Muscle of arm (tissue), 14 donors: ENCODE measurements around the gene KCNG1. TPM values are rescaled to one million over a fixed set of nuclear protein-coding genes. Genes with fewer than 3 reads are reported as not detected.
"Not testable (repeated sequence)": the region's sequence is repeated elsewhere in the genome, so short reads cannot be mapped to it uniquely, and the experiment has no call there.

Experiments used
- DNase-seq: peaks from one replicate; pipeline ENCODE4 v3.0.0-alpha.2; 2013
- long read RNA-seq, 11 donors: transcript quantifications; one replicate each; lab custom pipeline, GENCODE V29; 2026
- polyA plus RNA-seq, 12 donors: library from polyadenylated mRNA; unstranded; fragments of 120-200 nt; gene quantifications; one replicate each; pipeline ENCODE4 v1.2.1, GENCODE V29; 2013; ENCODE audit not compliant: insufficient read length in 12 of 12

Gene KCNG1
- polyA plus RNA-seq: 1 to 10 TPM in 2 of 12 donors, under 1 TPM in 7, not detected in 3; 0.21 to 7.1 (median 0.43) TPM
- long read RNA-seq, donor 1, partial matches to known transcripts: 0 of 1 reads
- long read RNA-seq, donor 1, other reads (novel, unspliced or antisense): 0 of 1 reads
- long read RNA-seq, donor 2: 0 reads
- long read RNA-seq, donor 3: 0 reads
- long read RNA-seq, donor 4: 0 reads
- long read RNA-seq, donor 5: 0 reads
- long read RNA-seq, donor 6: 0 reads
- long read RNA-seq, donor 7: 0 reads
- long read RNA-seq, donor 8: 0 reads
- long read RNA-seq, donor 9: 0 reads
- long read RNA-seq, donor 10, partial matches to known transcripts: 0 of 1 reads
- long read RNA-seq, donor 10, other reads (novel, unspliced or antisense): 0 of 1 reads
- long read RNA-seq, donor 11: 0 reads

GRCh38 chr20:51022803-51023616, at the start of gene KCNG1:
Gene KCNG1 (minus strand): TSS chr20:51023107. CDS start chr20:51010338, 12,769 bp downstream.
- DNase-seq: peak; percentile 67

GRCh38 chr20:51070621-51071020, 47.7 kb upstream of the KCNG1 start:
- no peak for DNase-seq

GRCh38 chr20:51067792-51068191, 44.9 kb upstream of the KCNG1 start:
- DNase-seq: no peak

- DNase-seq: no peak
These were observed 42.7 kb upstream of the KCNG1 start for GRCh38 chr20:51065615-51066014.

GRCh38 chr20:51064137-51064536, 41.2 kb upstream of the KCNG1 start:
- DNase-seq: no peak

- no peak for DNase-seq
These were observed 39.2 kb upstream of the KCNG1 start for GRCh38 chr20:51062065-51062464.

GRCh38 chr20:51061418-51062045, 38.6 kb upstream of the KCNG1 start:
- DNase-seq: no peak

GRCh38 chr20:51060301-51060700, 37.4 kb upstream of the KCNG1 start:
- no peak for DNase-seq

GRCh38 chr20:51059862-51060261, 37.0 kb upstream of the KCNG1 start:
- DNase-seq: no peak

- DNase-seq: no peak
These were observed 35.1 kb upstream of the KCNG1 start for GRCh38 chr20:51058017-51058416.

GRCh38 chr20:51054233-51054632, 31.3 kb upstream of the KCNG1 start:
- no peak for DNase-seq

GRCh38 chr20:51050531-51051075, 27.7 kb upstream of the KCNG1 start:
- DNase-seq: no peak

GRCh38 chr20:51046021-51046985, 23.4 kb upstream of the KCNG1 start:
- no peak for DNase-seq

GRCh38 chr20:51045492-51045891, 22.6 kb upstream of the KCNG1 start:
- not testable (repeated sequence) for DNase-seq

GRCh38 chr20:51044796-51045195, 21.9 kb upstream of the KCNG1 start:
- no peak for DNase-seq

- no peak for DNase-seq
These were observed 20.9 kb upstream of the KCNG1 start for GRCh38 chr20:51043811-51044210.

- DNase-seq: no peak
These were observed 19.8 kb upstream of the KCNG1 start for GRCh38 chr20:51042657-51043247.

- DNase-seq: no peak
These were observed 19.2 kb upstream of the KCNG1 start for GRCh38 chr20:51042064-51042463.

GRCh38 chr20:51037532-51038115, 14.7 kb upstream of the KCNG1 start:
- DNase-seq: no peak
